GM21576 (cell line): ENCODE results near the gene RALB.
A peak's percentile ranks its signal among the peaks of the same experiment; 100 is the strongest.

Source experiments
- ATAC-seq: cut with Tn5 transposase; IDR thresholded peaks from one replicate; pipeline ENCODE4 v1.9.1; 2021; ENCODE audit warnings: mild to moderate bottlenecking, moderate library complexity; ENCODE audit not compliant: unreplicated experiment

RALB gene, protein sequence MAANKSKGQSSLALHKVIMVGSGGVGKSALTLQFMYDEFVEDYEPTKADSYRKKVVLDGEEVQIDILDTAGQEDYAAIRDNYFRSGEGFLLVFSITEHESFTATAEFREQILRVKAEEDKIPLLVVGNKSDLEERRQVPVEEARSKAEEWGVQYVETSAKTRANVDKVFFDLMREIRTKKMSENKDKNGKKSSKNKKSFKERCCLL

DNA sequence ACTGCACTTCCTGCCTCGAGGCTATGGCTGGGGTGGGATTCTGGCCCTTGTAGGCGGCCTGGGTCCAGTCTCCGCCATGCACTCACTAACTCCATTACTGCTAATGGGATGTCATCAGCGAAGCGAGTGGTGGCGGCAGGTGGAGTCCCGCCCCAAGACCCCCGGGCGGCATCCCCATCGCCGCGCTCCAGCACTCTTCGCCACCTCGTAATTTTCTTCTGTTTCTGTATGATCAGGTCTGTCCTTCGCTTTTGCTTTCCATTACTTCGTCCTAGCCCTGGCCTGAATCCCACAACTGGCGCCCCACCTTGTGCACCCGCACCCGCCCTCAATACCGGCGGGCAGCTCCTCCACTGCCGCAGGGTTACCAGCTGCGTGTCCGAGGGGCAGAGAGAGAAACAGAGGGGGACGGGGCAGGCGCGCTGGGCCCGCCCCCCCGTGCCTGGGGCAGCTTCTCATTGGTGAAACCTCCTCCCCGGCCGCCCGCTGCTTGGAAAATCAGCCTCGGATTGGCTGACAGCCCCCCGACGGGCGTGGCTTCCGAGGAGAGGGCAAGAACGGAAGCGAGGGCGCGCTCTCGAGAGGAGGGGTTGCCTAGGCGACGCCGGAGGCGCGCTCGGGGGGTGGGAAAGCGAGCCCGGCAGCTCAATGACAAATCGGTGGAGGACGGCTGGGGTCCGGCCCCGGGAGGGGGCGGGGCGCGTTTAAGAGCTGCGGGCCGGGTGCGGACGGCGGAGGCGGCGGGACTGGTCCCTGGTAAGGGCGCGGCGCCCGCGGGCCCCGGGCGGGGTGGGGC is at the start of gene RALB:
TSS of gene RALB (plus strand) at position 628 of the 796 bp plus-strand sequence. CDS start 25,813 bp downstream, outside the sequence.
- peak; percentile 91 for ATAC-seq

DNA sequence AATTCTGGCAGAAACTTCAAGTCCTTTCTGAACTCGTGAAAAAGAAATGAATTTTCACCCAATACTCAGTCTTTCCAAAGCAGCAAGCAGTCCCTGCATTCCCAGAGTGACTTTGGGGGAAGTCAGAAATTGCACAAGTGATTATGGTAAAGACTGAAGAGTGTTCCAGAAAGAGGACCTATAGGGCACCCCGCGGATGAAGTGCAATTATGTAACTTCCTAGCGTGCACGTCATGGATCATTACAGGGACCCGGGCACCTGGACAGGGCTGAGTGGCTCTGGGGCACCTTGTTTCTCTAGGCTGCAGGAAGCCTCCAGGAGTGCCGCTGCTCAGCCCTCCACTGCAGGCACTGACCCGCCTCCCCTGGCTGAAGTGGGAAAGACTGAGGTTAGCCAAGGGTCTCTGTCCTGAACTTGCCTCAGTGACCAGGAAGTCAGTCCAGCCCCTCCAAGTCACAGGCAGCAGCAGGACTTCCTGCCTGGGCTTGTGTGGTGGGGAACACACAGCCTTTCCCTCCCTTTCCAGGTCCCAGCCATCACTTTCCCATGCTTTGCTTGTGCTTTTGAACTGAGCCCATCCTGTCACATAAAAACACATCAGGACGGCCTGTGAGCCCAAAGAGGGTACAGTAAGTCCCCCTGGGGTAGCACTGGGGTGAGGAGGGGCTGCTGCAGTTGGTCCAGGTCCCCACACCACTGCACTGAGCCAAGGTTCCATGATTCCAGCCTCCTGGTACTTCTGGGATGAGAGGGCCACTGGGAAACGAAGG is 49.2 kb upstream of the RALB start:
- ATAC-seq: no peak

DNA sequence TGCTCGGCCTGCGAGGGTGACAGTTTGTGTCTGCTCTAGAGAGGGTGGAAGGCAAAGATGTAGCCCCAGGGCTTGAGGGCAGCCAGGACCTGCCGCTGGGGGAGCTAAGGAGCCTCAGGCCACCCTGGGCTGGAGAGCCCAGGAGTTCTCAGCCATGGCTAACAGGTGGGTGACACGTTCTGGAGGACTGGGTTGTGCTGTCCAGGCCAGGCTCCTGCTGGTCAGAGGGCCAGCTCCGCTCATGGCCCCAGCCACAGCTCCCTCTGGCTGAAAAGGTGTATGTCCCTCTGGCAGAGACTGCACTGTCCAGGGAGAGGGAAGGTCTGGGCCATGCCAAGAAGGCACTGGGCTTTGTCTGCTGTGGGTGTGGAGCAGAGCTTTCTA is 48.6 kb upstream of the RALB start:
- ATAC-seq: no peak

DNA sequence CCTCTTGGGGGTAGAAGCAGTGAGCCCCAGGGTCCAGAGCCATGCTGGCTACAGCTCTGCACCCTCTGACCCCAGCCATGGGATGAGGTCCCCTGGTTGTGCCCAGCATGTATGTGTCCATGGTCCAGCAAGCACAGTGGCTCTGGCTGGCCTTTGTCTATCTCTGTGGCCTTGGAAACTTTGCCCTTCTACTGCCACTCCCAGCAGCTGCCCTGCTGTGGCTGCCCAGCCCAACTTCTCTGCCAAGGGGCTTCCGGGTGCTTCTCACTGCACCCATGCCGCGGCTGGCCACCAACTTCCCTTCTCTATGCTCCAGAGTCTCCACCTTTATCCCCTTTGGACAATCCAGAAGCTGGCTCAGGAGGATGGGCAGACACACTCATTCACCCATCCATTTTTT is 48.2 kb upstream of the RALB start:
- ATAC-seq: no peak

DNA sequence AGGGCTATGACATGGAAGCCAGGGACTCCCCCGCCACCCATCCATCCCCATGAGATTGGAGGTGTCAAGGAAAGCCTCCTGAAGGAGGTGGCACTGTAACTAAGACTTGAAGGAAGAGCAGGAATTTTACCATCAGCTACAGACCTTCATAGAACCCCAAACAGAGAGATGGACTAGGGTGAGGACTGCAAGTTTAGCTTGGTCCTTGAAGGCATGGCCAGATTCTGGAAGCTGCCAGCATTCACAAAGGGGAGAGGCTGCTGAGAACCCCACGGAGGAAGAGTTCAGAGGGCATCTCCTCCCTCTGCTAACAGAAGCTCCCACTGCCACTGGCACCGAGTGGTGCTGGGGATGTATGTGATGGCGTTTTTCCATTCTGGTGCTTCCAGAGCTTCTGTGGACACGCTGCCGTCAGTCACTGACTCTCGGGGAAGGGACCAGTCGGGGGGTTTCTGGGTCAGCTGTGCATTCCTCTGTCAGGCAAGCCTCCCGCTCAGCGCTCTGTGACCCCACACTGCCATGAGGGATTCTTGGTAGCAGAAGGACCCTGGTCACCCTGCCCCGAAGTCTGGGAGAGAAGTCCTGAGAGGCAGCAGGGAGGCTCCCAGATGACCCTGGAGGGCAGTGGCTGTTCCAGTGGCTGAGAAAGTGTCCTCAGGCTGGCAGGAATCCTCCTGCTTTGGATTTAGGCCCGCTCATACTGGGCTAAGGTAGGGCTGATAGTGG is 47.5 kb upstream of the RALB start:
- ATAC-seq: no peak

DNA sequence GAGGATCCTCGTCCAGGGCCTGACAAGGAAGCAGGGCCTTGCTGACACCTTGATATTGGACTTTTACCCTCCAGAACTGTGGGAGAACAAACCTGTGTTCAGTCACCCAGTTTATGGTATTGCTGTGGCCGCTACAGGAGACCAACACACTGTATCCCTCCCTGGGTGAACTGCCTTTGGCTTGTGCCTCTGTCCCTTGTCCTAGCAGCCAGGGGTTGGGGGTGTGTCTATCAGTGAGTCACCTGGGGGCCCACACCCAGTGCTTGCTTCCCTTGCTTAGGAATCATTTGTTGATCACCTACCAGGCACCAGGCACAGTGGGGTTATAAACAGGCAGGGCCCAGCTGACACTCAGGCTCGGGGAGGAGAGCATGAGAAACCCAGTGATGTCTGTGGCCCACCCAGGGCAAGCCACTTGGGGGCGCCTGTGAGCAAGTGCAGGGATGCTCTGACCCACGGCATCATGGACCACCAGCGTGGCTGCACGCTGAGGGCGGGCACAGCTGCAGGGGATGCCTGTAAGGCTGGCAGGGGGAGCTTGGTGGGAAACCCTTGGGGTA is 46.5 kb upstream of the RALB start:
- ATAC-seq: no peak

DNA sequence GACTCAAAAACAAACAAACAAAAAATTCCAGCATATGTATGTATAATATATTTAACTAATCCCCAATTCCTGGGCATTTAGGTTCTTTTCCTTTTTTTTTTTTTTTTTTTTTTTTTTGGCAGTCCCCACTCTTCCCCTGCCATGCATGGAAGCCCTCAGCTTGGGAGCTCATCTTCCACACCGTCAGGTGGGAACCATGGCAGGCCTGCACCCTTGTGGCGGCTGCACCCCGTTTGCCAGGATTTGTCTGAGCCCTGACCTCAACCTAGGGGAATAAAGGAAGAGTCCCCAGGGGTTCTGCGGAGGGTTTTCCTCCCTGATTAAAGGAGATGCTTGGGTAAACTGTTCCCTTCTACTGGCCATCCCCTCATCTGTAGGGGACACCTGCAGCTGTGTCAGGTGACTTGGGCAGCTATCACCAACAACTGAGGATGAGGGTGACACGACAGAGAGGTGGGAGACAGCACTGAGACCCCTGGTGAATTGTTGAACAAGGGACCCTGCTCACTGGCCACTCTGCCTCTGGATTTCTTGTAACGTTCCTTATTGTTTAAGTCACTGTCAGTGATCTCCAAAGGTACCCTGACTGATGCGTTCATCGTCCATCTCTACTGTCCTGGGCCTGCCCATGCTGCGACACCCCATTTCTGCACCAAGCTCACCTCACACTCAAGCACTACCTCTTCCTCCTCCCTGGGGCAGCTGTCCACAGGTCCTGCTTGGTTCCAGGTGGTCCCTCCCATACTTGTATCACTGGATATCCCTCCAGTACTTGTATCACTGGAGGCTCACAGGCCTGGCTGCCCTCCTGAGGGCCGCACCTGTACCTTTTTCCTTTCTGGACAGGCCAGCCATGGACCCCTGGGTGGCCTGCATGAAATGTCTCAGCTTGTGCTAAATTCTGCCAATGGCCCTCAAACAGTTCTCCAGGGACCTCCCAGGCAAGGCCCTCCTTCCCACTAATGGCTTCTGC is 44.0 kb upstream of the RALB start:
- ATAC-seq: no peak

DNA sequence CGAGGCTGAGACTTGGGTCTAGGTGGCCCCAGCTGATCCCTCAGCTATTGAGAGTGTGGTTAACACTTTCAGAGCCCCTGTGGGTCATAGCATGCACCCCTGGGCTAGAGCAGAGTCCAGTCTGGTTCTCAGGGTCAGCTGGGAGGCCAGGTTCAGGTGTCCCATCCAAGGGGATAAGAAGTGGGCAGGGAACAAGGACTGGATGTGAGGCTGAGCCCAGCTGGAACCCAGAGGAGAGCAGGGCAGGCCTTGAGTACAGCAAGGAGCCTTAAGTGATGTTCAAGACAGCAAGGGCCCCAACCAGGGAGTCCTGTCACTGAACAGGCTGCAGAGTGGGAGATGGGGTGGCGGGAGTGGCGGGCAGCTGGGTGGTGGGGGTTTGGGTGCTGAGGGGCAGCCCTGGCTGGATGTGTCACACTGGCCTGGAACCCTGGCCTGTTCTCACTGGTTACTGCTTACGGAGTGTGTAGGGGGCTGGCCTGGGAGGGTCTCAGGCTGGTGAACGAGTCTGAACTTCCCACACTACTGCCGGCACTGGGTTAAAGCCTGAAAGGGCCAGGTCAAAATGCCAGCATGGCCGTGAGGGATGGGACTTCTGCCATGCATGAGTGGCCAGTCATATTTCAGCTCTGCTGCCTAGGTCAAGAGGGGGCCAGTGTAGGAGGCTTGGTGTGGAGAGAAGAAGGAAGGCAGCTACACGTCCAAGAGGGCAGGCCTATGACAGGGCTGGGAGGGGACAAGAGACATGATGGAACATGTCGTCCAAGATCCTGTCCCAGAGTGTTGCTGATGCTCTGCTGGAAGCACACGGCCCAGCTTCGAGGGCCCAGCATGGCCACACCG is 43.0 kb upstream of the RALB start:
- ATAC-seq: no peak

DNA sequence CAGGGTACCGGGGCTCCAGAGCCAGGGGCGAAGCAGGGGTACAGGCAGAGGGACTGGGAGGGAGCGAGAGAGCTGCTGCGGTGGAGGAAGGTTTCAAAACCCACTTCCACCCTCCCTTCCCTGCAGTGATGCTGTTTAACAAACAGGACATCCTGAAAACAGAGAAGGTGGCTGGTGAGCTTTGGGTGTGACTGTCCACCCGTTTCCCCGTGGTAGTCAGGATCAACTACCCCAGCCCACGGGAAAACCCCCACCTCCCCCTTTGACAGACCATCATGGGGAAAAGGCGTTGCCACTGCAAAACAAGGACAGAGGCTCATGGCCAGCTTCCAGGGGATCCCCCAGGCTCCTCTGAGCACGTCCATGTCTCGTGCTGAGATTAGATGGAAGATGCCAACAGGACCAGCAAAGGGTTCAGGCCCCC is 42.4 kb upstream of the RALB start:
- ATAC-seq: no peak

DNA sequence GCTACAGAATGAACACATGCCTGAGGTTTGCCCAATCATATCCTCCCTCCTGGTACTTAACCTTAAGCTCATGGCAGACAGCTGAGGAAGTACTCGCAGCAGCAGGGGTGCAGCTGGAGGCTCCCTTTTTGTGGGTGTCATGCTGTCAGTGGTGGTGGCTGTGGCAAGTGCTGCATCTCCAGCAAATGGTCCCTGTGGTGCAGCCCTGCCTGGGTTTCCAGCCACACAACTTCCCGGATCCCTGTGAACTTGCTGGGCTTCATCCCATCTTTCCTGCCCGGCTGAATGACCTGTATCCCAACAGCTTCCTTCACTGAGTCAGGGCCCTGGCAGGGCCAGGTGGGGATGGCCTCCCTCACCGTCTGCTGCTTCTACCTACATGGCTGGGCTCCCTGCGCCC is 34.5 kb upstream of the RALB start:
- no peak for ATAC-seq

DNA sequence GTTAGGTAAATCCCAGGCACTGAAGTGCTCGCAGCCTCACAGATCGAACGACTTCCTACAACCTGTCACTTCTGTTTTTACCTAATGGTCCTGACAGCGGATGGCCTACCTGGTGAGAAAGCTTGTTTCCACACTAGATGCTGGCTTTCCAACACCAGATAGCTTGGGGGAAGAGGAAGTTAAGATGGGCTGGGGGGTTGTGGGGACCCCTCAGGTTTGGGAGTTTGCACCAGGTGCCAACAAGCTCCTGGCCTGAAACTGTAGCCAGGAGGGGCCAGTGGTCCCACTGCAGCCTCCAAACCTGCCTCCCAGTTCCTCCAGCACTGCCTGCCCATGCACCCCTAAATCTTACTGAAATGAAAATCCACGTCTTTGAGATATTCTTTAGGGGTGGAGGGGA is 33.4 kb upstream of the RALB start:
- ATAC-seq: no peak

DNA sequence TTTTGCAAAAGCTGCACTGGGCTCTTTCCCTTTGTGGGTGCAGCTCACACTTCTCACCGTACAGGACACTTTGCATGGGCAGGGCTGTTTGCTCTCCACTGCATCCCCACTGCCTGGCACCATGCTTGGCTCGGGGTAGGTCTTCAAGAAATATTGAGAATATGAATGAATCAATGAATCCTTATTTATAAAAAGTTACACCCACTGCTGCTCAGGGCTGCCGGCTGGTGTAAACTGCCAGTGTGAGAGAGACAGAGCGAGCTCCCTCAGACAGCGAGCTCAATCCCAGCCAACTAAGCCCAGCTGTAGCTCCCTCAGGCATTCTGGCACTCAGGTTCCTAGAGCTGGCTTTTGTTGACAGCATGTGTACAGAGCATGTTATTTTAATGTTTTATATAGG is 32.9 kb upstream of the RALB start:
- ATAC-seq: no peak

DNA sequence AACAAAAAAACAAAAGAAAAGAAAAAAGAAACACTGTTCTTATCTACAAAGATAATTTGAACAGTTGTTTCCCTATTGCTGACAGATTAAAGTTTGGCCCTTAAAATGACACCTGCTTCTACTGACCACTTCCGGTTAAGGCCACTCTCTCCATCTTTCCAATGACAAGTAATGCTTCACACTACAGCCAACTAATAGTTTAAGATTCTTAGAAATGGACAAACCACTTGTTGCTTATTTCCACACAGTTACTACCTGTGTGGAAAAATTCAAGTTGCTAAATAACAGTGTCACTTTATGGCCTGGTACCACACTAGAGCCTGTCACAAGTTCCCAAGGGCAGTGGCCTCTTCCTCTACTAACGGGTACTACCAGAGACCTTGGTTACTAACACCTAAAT is 31.9 kb upstream of the RALB start:
- ATAC-seq: no peak

DNA sequence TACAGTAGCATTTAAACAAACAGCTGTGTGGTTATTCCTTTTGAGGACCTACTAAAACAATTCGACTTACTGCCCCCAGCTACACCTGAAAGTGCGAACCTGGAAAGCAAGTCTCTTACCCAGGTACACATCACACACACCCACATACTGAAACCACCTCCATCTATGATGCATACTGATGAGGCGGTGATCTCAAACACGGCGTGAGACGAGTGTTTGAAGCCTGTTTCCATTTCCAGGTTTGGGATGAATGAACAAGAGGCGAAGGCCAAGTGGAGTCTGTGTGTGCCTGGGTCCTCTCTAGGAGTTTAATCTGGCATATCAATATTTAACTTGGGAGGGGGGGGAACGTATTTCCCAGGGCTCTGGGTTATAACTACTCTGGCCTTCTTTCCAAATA is 31.0 kb upstream of the RALB start:
- ATAC-seq: no peak

DNA sequence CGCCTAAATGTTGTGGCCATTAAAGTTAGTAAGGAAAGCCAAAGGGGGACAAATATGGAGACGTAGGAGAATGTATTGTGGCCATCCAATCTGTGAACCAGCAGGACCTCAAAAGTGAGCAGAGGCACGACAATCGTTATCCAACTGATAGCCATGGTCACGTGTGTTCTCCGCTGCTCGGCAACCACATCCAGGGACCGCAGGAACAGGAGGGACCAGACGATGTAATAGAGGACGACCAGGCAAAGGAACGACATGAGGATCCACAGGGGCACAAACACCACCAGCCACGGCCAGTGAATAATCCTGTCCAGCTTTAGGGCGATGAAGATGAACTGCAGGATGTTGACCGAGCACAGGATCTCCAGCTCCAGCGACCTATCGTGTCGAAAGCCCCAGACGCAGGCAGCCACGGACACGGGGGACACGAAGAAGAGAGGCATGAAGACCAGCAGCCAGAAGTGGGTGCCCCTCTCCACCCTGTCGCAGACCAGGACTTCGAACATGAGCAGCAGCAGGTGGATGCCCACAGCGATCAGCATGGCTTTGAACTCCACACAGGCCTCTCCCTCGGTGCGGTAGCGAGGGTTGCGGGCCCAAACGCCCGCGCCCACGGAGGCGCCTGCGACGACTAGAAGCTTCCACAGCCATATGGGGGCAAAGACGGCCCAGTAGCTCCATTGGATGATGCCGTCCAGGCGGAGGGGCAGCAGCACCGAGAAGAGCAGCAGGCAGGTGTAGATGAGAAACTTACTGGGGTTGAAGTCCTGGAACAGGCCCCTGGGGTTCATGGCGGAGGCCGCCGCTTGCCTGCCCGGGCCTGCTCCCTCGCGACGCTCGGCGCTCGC is 30.2 kb upstream of the RALB start:
- no peak for ATAC-seq

DNA sequence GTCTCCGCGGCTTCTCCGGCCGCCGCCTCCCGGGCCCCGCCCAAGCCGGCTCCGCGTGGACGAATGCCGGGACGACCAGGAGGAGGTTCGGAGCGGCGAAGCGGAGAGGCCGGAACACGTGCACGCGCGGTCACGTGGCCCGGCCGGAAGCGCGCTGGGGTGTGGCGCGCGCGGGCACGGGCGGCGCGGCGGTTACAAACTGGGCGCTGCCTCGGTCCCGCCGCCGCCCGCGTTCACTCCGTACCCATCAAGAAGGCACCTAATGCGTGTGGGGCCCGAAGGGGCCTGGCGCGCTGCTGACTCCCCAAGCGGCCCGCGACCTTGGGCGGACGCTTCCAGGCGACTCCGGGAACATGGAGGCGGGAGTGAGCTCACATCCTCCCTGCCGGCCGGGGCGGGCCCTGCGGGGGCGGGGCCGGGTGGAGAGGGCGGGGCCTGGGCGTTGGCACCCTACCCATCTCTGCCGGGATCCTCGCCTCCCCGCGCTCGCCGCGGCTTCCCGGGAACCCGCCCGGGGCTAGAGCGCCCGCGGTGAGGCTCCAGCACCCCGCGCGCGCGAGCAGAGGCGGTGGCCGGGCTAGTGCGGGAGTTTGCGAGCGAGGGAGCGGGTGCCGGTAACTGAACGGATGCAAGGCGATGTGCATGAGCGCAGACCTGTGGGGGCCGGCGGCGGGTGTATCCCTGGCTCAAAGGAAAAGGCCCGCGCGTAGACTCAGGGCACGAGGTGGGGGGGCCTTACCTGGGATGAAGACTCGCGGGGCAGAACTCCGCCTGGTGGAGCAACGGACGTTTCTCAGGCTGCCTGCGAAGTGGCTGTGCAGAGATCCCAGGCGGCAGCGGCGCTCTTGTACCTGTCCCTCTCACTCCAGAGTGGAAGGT is 29.4 kb upstream of the RALB start, which contains the start of gene TMEM185B:
TSS of gene TMEM185B (minus strand) at position 367 of the 879 bp plus-strand sequence. CDS start 424 bp downstream, outside the sequence.
- ATAC-seq: peak; percentile 83

DNA sequence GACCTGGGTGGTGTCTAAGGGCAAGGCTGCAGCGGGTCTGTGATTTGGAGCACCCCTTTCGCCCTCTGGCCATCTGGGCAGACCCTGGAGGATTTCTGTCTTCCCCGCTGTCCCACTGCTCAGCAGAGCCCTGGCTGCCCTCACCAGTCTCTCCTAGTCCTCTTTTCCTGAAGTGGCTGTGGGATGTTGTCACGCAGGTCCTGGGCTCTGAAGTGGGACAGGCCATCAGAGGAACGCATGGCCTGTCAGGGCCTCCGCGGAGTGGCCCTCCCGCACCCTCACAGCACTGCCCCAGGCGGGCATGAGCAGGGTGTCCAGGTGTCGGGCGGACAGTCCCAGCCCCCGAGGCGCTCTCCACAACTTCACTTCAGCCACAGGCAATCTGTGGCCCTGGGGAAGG is 28.4 kb upstream of the RALB start:
- ATAC-seq: no peak
